ENCODE measurements around the gene OSR1. TPM values are rescaled to one million over a fixed set of nuclear protein-coding genes. Genes with fewer than 3 reads are reported as not detected.
"Not testable (repeated sequence)": the region's sequence is repeated elsewhere in the genome, so short reads cannot be mapped to it uniquely, and the experiment has no call there.

The OSR1 gene
- 6.3 TPM for total RNA-seq
- long read RNA-seq, partial matches to known transcripts: 0 of 4 reads
- long read RNA-seq, other reads (novel, unspliced or antisense): 0 of 4 reads

DNA sequence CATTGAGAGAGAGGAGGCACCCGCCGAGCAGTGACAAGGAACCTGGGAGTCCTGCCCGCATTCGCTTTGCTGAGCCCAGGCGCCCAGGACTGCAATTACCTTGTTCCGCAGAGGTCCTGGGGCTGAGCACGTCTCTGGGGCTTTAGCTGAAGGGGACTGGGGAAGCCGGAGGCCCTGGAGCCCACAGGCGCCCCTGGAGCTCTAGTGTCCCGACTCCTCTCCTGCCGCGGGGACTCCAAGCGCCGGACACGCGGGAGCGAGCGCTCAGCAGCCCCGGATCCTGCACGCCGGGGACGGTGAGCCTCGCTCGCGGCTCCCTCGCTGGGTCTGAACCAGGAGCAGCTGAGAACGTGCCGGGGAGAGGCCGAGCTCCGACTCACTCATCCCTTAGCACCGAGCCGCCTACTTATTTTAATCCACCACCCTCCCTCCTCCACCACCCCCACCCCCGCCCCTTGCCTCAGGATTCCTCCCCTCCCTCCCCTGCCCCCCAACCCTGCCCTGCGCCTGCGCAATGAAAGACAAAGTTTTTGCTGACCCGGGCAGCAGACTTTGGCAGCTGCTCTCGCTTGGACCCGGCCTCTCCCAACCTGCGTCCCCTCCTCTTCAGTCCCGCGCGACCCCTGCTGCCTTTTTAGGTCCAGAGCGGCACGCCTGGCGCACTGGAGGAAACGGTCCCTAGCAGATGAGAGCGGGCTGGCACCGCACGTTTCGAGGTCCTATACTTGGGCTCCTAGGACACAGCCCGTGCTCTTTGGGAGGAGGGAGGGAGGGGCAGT is at the start of gene OSR1:
Gene OSR1, minus strand, starts transcription at position 382 of the 779 bp plus-strand sequence. CDS start 4,818 bp downstream, outside the sequence.
- intact Hi-C loops (cut with DNase I): loop anchor here (10.0 kb wide), 1 partner anchor 924 kb away; no protein-coding TSS in a partner anchor
- ATAC-seq: peak; percentile 79
- DNase-seq (ENCODE audit: missing footprints): peak; percentile 84

DNA sequence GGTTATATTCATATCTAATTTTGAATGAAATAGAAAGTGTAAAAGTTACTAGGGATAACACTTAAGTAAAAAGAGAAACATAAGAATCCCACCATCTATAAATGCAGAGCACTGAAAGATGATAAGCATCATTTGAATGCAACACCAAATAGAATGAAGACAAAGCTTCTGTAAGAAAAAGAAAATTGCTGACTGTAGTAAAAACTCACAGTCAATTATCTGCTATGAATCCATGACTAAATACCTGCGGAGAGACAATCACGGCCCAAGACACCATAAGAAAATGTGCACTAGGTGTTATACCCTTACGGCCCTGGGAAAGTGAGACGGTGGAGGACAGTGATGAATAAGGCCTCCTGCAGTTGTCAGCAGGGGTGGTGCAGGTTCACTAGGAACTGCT is 45.4 kb upstream of the OSR1 start:
- DNase-seq (ENCODE audit: missing footprints): no peak
- intact Hi-C loops (cut with DNase I): no loop called here
- ATAC-seq: no peak

DNA sequence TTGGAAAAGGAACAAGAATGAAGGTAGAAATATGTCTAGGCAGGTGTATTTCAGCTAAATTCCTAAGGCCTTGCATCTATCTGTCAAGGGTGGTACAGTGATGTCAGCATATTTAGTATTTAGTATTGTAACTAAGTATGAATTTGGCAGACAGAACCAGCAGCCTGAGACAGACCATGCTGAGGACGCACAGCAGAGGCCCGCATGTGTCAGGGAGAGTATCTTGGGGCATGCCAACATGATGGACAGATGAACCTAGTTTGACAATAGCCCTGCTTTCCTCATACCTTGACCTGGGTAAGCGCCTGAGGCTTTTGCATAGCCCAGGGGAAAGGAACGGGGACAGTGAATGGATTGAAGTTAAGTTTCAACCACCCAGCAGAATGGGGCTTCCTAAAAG is 33.8 kb upstream of the OSR1 start:
- ATAC-seq (no peak), DNase-seq (ENCODE audit: missing footprints) (no peak)
- intact Hi-C loops (cut with DNase I): no loop called here

DNA sequence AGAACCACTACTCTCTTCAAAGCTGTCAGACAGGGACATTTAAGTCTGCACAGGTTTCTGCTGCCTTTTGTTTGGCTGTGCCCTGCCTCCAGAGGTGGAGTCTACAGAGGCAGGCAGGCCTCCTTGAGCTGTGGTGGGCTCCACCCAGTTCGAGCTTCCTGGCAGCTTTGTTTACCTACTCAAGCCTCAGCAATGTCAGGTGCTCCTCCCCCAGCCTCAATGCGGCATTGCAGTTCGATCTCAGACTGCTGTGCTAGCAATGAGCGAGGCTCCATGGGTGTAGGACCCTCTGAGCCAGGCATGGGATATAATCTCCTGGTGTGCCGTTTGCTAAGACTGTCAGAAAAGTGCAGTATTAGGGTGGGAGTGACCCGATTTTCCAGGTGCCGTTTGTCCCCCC is 31.0 kb upstream of the OSR1 start:
- DNase-seq (ENCODE audit: missing footprints); intact Hi-C loops (cut with DNase I): not testable (repeated sequence)

DNA sequence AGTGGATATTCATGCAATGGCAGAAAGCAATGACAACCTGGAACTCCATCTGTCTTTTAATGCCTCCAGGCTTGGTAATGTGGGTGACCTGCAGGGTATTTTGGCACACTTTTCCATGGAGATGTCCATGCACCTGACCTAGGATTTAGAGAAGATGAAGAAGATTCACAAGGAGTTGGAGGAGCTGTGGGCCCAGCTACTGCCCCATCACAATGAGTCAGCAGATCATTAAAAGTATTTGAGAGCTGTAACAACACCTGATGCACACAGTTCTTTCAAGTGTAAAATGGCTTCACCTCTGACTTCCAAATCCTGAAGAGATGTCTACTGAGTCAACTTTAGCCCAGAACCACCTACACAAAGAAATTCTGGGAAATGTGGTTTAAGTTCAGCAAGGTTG is 22.1 kb upstream of the OSR1 start:
- ATAC-seq (no peak), DNase-seq (ENCODE audit: missing footprints) (no peak)
- intact Hi-C loops (cut with DNase I): no loop called here

More for the DNA sequence above, 31.0 kb upstream of the OSR1 start:
- not testable (repeated sequence) for ATAC-seq

DNA sequence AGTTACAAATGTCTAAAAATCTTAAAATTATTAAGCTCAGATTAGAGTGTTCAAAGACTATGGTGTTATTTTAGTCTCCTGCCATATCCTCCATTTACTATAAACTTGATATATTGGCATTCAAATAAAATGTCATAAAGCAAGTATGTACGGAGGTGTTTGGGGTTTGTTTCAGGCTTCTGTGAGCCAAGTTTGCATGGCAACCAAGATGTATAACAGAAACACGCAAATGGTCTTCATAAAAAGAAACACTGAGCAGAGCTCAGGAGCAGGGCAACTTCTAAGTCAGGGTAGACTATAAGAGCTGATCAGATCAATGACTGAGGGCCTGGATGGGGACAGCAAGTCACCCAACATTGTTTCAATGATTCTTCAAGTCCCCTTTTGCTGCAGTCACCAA is 20.5 kb upstream of the OSR1 start:
- ATAC-seq: no peak
- no peak for DNase-seq (ENCODE audit: missing footprints)
- intact Hi-C loops (cut with DNase I): no loop called here

DNA sequence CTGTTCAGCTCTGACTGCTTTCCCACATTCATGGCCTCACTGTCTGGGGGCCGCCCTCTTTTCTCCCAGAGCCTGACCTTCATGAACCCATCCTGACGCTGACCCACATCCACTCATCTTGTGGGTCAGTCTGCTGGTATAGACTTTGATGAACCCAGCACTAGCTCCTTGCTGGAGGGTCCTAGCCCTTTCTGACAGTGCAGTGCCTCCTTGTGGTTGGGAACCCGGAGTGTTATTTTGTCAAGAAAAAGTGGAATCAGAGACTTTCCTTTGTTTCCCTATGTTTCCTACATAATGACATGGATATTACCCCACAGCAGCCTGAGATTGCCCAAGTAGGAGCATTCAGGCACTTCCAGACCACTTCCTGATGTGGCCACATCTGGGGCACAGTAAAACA is 19.3 kb upstream of the OSR1 start:
- no peak for DNase-seq (ENCODE audit: missing footprints)
- intact Hi-C loops (cut with DNase I): no loop called here
- no peak for ATAC-seq

DNA sequence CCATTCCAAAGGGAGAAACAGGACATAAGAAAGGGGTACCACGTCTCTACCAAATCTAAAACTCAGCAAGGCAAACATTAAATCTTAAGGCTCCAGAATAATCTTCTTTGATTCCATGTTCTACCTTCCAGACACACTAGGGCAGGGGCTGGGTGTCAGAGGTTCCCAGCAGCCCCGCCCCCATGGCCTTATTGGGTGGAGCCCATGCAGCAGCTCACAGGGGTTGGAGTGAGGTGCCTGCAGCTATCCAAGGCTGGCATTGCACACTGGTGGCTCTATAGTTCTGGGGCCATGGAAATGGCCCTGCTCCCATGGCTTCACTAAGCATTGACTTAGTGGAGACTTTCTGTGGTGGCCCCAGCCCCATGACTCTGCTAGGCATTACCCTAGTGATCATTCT is 14.9 kb upstream of the OSR1 start:
- intact Hi-C loops (cut with DNase I): no loop called here
- ATAC-seq (no peak), DNase-seq (ENCODE audit: missing footprints) (no peak)

DNA sequence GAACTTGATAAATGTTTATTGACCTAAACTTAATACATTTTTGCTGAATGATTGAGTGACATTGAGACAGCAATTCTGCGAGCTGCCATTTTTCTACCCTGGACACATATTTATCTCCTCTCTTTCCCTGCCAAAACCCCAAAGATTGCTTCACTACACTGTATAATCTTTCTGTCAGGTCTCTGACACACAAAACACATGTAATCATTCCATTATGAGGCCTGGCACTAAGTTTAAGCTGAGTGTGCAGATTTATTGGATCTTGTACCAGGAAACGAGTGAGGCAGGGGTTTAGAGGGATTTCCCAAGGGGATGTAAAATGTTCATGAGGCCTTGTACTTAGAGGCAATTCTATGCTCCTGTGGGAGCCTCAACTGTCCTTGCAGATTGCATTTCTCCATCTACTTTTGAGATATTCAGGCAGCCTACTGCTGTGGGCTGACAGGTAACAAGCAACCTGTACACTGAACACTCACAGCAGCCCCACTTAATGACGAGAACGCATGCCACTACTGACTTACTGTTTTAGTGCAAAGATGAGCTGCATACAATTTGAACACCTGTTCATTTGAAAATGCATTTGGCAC is 13.7 kb upstream of the OSR1 start:
- no peak for ATAC-seq
- intact Hi-C loops (cut with DNase I): no loop called here
- no peak for DNase-seq (ENCODE audit: missing footprints)

DNA sequence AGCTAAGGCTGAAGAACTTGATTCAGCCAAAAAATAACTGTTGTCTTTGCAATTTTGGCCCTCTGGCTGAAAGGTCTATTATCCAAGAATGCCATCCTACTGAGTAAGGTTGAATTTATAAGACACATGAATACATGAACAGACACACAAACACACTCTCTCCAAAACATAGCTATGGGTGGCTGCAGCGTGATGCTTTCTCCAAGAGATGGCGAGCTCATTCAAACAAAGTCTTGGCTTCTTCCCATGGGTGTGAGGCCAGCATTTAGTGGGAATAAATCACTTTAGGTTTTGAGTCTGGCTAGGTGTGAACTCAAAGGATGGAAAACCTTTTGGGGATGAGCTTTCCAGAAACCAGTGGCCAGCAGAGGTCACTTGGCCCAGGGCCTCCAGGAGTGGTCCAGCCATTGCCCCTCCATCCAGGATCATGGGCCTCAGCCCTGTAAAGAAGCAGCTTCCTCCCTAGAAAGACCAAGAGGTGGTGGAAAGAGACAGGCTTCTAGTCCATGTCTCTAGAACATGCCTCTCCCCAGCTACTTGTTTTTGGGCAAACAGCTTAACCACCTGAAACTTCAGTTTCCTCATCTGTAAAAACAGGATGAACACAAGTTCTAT is 11.0 kb upstream of the OSR1 start:
- no peak for ATAC-seq
- intact Hi-C loops (cut with DNase I): no loop called here
- DNase-seq (ENCODE audit: missing footprints): no peak

DNA sequence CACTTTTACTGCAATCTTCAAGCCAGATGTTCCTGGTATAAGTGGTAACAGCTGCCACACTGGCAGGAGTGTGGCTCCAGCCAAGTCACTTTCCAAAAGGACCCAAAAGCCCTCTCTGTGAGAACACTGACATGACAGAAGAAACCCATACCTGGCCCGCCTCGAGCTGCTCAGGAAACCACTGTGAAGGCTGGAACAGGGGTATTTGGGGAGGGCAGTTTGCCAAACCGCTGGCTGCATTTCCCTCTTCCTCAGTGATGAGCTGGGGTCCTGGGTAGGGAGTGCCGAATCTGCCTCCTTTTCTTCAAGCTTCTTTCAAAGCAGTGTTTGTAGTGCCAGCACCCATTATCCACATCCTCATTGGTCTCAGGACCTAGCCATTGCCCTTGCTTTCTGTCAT is 10.3 kb upstream of the OSR1 start:
- no peak for ATAC-seq
- intact Hi-C loops (cut with DNase I): no loop called here
- no peak for DNase-seq (ENCODE audit: missing footprints)

DNA sequence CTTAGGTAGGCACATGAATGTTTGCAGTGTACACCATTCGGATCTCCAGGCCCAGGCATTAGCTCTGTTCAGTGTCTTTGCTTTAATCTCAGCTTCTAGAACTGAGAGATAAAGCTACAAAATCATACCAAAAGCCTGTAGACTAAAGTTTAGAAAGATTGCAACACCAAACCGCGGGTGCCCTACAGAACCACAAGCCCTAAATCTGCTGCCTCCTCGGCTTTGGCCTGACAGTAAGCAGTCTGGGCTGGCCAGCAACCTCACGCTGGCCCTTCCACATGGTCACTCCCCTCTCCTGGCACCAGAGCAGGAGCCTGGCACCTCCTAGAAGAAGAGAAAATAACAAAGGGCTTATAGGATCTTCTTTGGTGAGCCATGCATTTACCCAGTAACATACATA is 8.9 kb upstream of the OSR1 start:
- intact Hi-C loops (cut with DNase I): no loop called here
- no peak for ATAC-seq

DNA sequence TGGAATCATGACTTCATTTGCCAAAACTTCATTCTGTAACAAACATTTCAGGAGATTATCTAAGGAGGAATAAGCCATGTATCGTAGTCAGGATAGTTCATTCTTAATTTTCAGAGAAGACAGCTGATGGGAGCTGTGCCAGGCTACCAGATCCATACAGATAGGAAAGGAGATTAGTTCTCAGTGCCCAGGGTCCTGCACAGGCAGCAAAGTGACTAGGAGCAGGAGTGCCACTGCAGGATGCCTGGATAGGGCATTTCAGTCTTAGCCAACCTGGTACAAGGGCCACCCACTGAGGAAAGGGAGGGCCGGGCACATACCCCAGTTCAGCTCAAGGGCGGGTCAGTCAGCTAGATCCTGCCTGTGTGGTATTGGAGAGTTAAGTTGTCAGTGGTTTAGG is 6.7 kb upstream of the OSR1 start:
- no peak for DNase-seq (ENCODE audit: missing footprints)
- no peak for ATAC-seq
- intact Hi-C loops (cut with DNase I): no loop called here

More for the DNA sequence above, 8.9 kb upstream of the OSR1 start:
- DNase-seq (ENCODE audit: missing footprints): no peak

DNA sequence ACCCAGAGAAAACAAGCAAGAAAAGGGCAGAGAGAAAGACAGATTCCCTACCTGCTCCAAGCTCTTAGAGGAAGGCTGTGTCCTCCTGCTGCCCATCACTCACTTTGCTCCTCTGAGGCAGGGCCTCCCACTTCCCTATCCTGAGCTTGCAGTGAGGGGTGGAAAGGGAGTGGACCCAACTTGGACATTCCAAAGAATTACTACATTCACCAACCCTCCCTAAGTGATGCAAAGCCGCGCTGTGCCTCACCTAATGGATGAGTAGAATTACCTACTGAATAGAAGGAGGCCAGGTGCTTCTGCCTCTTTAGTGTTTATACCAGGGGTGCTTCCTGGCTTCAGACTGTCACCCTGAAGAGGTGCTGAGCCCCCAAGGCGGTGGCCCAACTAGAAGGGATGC is 5.6 kb upstream of the OSR1 start:
- intact Hi-C loops (cut with DNase I): loop anchor here (5.0 kb wide), 3 partner anchors 303 to 482 kb away; no protein-coding TSS in a partner anchor
- DNase-seq (ENCODE audit: missing footprints) (no peak), ATAC-seq (no peak)

DNA sequence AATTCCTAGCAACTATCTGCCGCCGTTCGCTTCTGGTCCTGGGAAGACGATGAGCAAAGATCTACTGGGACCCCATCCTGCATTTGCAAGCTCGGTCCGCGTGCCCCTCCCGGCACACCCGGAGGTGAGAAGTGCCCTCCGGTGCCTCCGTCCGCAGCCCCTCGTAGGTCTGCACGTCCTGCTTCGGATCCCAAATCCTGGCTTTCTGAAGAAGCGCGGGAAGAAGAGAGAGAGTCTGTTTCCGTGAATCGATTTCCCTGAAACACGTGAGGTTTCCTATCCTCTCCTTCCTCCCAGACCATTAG is 5.0 kb upstream of the OSR1 start:
- DNase-seq (ENCODE audit: missing footprints): no peak
- intact Hi-C loops (cut with DNase I): loop anchor here (1.0 to 5.0 kb wide), 5 partner anchors 304 to 843 kb away; no protein-coding TSS in a partner anchor
- no peak for ATAC-seq

DNA sequence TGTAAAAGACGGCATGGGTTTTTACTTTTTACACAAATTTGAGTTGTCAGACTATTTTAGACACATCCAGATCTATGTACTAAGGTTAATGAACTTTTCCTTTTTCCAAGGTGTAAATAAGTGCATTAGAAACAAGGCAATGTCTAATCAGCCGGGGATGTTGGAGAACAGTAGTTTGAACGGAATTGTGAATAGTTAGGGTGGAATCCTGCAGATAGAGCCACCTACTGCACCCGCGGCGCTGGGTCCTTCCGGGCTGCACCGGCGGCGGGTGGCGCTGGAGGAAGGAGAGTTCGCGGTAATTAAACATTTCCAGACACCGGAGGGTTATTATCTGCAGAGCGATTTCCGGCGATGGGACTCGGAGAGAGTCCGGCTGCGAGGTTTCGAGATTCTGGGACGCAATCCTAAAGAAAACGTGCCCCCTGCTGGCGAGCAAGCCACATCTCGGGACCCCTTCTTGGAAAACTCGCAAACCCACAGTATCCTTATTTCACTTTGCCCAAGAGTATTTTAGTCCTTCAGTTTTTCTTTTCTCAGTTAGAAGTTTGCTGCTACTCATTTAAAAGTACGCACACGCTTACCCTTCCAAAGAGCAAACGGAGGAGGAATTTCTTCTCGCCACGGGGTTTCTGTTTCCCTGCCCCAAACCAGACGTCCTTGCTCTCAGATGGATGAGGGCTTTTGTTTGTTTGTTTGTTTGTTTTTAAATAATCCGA is 4.5 kb upstream of the OSR1 start:
- intact Hi-C loops (cut with DNase I): loop anchor here (1.0 to 5.0 kb wide), 5 partner anchors 304 to 843 kb away; no protein-coding TSS in a partner anchor
- DNase-seq (ENCODE audit: missing footprints): peak; percentile 84
- peak; percentile 63 for ATAC-seq

DNA sequence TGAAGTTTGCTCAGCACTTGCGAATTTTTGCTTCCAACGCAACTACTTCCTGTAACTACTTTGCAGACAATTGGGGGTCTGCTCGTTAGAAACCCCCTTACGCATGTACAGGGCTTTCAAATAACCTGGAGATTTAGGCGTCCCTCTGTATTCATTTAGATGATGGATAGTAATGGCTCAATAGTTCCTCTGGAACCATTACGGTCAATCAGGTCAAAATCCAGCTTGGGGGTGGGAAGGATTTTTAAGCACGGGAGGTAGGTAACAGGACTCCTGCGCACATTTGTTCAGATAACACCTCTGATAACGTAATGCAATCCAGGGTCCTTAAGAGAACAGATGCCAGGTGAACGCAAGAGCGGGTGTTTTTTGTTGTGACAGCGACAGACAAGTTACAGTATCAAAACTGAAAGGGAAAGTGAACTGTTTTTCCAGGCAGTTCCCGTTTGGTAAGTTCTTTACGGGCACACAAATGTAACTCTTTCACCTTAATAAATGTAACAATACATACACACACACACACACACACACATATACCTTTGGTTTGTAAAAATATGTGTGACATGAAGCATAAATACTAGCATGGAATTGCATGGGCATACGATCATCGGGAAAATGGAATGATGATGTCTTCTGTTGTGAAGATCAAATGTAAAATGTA is 3.8 kb upstream of the OSR1 start:
- DNase-seq (ENCODE audit: missing footprints): no peak
- intact Hi-C loops (cut with DNase I): loop anchor here (2.0 to 5.0 kb wide), 4 partner anchors 305 to 611 kb away; no protein-coding TSS in a partner anchor
- ATAC-seq: no peak

DNA sequence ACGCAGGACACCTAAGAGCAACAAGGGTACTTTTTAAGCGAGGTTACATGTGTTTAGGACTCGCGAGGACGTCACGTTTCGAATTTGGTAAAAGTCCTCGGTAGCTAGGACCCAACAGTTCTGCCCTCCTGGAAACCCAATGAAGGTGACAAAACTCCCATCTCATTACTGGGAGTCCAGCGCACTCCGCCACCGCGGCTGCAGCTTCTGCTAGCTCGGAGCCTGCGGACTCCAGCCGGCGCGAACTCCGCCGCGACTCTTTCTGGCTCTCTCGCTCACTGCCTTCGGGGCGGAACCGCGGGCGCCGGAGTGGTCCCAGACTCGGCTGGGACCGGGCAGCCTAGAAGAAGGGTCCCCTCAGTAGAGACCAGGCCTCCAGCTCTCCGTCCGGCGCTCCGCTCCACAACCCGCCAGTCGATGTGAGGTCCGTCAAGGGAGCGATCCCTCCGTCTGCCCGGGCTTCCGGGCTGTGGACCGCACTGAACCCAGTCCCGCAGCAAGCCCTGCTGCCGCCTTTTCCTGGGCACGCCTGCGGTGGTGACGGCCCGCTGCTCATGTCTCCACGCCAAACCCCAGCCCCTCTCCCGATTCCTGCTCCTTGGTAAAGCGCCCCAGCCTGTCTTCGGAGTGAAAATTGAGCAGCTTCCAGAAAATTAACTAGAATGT is 3.0 kb upstream of the OSR1 start:
- intact Hi-C loops (cut with DNase I): loop anchor here (5.0 kb wide), 3 partner anchors 306 to 479 kb away; no protein-coding TSS in a partner anchor
- ATAC-seq (peak; percentile 26), DNase-seq (ENCODE audit: missing footprints) (peak; percentile 76)

All from Right ventricle myocardium inferior (tissue), 1 donor.